HG02938 (cell line): ENCODE results near the gene PADI3.
"Not testable (repeated sequence)": the region's sequence is repeated elsewhere in the genome, so short reads cannot be mapped to it uniquely, and the experiment has no call there.

Experiments used
- ATAC-seq: cut with Tn5 transposase; IDR thresholded peaks from one replicate; pipeline ENCODE4 v1.9.1; 2021; ENCODE audit warnings: mild to moderate bottlenecking, moderate library complexity; ENCODE audit not compliant: unreplicated experiment

Gene PADI3

DNA sequence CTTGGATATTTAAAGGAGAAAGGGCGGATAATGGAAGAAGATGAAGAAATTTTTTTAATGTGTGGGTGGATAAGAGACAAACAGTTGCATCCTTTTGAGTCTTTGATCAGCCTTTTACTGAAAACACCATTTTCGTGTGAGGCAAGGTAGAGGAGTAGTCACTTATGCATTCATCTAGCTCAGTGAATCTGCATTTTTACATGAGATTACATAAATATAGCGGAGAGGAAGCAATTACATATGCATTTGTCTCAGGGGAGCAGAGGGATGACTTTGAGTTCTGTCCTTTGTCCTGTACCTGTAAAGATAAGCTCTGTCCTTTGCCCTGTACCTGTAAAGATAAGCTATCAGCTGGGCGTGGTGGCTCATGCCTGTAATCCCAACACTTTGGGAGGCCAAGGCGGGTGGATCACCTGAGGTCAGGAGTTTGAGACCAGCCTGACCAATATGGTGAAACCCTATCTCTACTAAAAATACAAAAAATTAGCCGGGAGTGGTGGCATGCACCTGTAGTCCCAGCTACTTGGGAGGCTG, 73.0 kb downstream of the PADI3 start:
- not testable (repeated sequence) for ATAC-seq

- no peak for ATAC-seq
These were observed 80.0 kb downstream of the PADI3 start for GRCh38 chr1:17328855-17329254.

GRCh38 chr1:17329610-17330009, 80.7 kb downstream of the PADI3 start:
- ATAC-seq = no peak

DNA sequence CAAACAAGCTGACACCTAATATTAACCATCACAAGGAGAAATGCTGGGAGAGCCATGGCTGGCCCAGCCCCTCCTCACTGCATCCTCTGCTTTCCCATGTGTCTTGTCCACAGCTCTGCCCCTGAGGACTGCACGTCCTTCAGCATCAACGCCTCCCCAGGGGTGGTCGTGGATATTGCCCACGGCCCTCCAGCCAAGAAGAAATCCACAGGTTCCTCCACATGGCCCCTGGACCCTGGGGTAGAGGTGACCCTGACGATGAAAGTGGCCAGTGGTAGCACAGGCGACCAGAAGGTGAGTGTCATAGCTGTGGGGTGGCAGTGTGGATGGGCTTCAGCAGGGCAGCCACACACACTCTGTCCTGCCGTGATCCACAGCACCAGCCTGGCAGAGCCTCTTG, 82.0 kb downstream of the PADI3 start:
- no peak for ATAC-seq

GRCh38 chr1:17333081-17333480, 84.2 kb downstream of the PADI3 start:
- ATAC-seq = no peak
